GM12891 (cell line): ENCODE results near the gene MLYCD.

Experiments
- POU2F2 ChIP-seq: IDR thresholded peaks from 2 replicates; pipeline ENCODE4 v1.6.1; 2011; ENCODE audit warnings: low read depth, mild to moderate bottlenecking, control low read depth, low read length, moderate library complexity
- TAF1 ChIP-seq: IDR thresholded peaks from 2 replicates; pipeline ENCODE4 v1.6.1; 2011; ENCODE audit warnings: low read depth, low read length, control low read depth

DNA sequence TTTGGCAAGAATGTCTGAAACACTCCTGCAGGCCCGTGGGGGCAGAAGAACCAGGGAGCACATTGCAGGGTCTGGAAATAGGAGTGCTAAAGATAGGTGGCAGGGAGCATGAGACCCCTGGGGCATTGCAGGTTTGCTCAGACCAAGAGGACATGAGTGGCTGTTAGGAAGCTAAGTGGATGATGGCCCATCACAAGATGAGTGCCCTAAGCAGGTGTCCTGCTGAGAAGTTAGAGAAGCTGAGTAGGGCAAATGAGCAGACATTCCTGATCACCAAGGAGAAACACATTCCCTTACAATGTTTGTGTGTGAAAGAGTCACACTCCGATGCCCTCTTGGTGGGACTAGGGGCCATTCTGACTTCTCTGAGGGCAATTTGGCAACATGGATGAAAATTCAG is 9.9 kb downstream of the MLYCD start:
- TF ChIP-seq TAF1 (no peak), POU2F2 (no peak)
